Measurements from ENCODE around the gene SLC7A8.

SLC7A8 gene

GRCh38 chr14:23128969-23129758 is 54.3 kb downstream of the SLC7A8 start:
- H2BK15ac ChIP-seq (ENCODE audit: low read length): no peak overlapping the region
- H3K4me3 ChIP-seq (ENCODE audit: low read length in 2 of 2): no peak overlapping the region
- no peaks in the 10 kb centered on the region for H3K4me1 ChIP-seq (ENCODE audit: control insufficient read depth in 2 of 2, insufficient read depth in 1 of 2, low read depth in 1 of 2, low read length in 2 of 2)
- H3K36me3 ChIP-seq (replicated peaks in 1 of 2; ENCODE audit: control insufficient read depth in 2 of 2, insufficient read depth in 2 of 2, low read length in 2 of 2): peaks cover 0 to 10% of the 10 kb centered on the region in 2 donors
- H3K27me3 ChIP-seq (ENCODE audit: control insufficient read depth in 3 of 3, insufficient read depth in 3 of 3, low read depth in 1 of 3, low read length in 3 of 3): no peaks in the 10 kb centered on the region
- no peak overlapping the region for H2AK5ac ChIP-seq (ENCODE audit: low read depth, low read length)
- H4K91ac ChIP-seq (ENCODE audit: low read depth, low read length, poor library complexity): no peak overlapping the region
- WGBS, 2 donors (ENCODE audit: extremely low coverage in 2 of 2, insufficient read length in 2 of 2, insufficient replicate concordance in 1 of 2): no CpG with 5 or more reads among the region's 7 CpGs
- no peak overlapping the region for H2AFZ ChIP-seq (ENCODE audit: low read length)
- H3K18ac ChIP-seq (ENCODE audit: low read length): no peak overlapping the region
- H3K4ac ChIP-seq (ENCODE audit: low read length): no peak overlapping the region
- H3K9ac ChIP-seq (ENCODE audit: low read depth, low read length, poor library complexity): no peak overlapping the region
- no peak overlapping the region for H2BK120ac ChIP-seq (ENCODE audit: low read depth, low read length)
- no peak overlapping the region for H3K14ac ChIP-seq (ENCODE audit: low read length)
- H3K23ac ChIP-seq (ENCODE audit: low read depth, low read length, poor library complexity): no peak overlapping the region
- no peak overlapping the region for H3K4me2 ChIP-seq (ENCODE audit: insufficient read depth, low read length, poor library complexity, severe bottlenecking)
- no peak for DNase-seq (ENCODE audit: low spot score)
- no peak overlapping the region for H2BK5ac ChIP-seq (ENCODE audit: low read length)
- H3K27ac ChIP-seq (replicated peaks; ENCODE audit: low read length): no peak overlapping the region
- peaks cover 0 to 2% of the 10 kb centered on the region in 2 donors for H3K9me3 ChIP-seq (replicated peaks in 1 of 2; ENCODE audit: control insufficient read depth in 2 of 2, insufficient read depth in 1 of 2, low read depth in 1 of 2, low read length in 2 of 2)
- no peak overlapping the region for H4K8ac ChIP-seq (ENCODE audit: low read depth, low read length)
- no peaks in the 10 kb centered on the region for H3K79me1 ChIP-seq (ENCODE audit: low read depth, low read length)
- no peak overlapping the region for H2BK12ac ChIP-seq (ENCODE audit: low read length)

- no CpG with 5 or more reads among the region's 3 CpGs for WGBS, 2 donors (ENCODE audit: extremely low coverage in 2 of 2, insufficient read length in 2 of 2, insufficient replicate concordance in 1 of 2)
- Histone ChIP-seq H3K27ac (replicated peaks; ENCODE audit: low read length) (no peak overlapping the region), H3K36me3 (replicated peaks in 1 of 2; ENCODE audit: control insufficient read depth in 2 of 2, insufficient read depth in 2 of 2, low read length in 2 of 2) (peaks cover 0 to 10% of the 10 kb centered on the region in 2 donors), H2BK5ac (ENCODE audit: low read length) (no peak overlapping the region), H3K23ac (ENCODE audit: low read depth, low read length, poor library complexity) (peak overlapping the region; percentile 16), H2BK15ac (ENCODE audit: low read length) (no peak overlapping the region), H2AK5ac (ENCODE audit: low read depth, low read length) (no peak overlapping the region), H3K4me1 (ENCODE audit: control insufficient read depth in 2 of 2, insufficient read depth in 1 of 2, low read depth in 1 of 2, low read length in 2 of 2) (peaks cover 0 to 3% of the 10 kb centered on the region in 2 donors), H3K79me1 (ENCODE audit: low read depth, low read length) (no peaks in the 10 kb centered on the region), H2BK120ac (ENCODE audit: low read depth, low read length) (no peak overlapping the region), H4K91ac (ENCODE audit: low read depth, low read length, poor library complexity) (no peak overlapping the region), H2AFZ (ENCODE audit: low read length) (no peak overlapping the region), H3K9ac (ENCODE audit: low read depth, low read length, poor library complexity) (no peak overlapping the region), H2BK12ac (ENCODE audit: low read length) (no peak overlapping the region), H3K27me3 (ENCODE audit: control insufficient read depth in 3 of 3, insufficient read depth in 3 of 3, low read depth in 1 of 3, low read length in 3 of 3) (no peaks in the 10 kb centered on the region), H4K8ac (ENCODE audit: low read depth, low read length) (no peak overlapping the region), H3K4ac (ENCODE audit: low read length) (no peak overlapping the region), H3K18ac (ENCODE audit: low read length) (no peak overlapping the region), H3K14ac (ENCODE audit: low read length) (no peak overlapping the region), H3K9me3 (replicated peaks in 1 of 2; ENCODE audit: control insufficient read depth in 2 of 2, insufficient read depth in 1 of 2, low read depth in 1 of 2, low read length in 2 of 2) (peaks cover 0 to 2% of the 10 kb centered on the region in 2 donors), H3K4me3 (ENCODE audit: low read length in 2 of 2) (no peak overlapping the region), H3K4me2 (ENCODE audit: insufficient read depth, low read length, poor library complexity, severe bottlenecking) (no peak overlapping the region)
- no peak for DNase-seq (ENCODE audit: low spot score)
Measured at GRCh38 chr14:23127861-23128260, 55.6 kb downstream of the SLC7A8 start.

GRCh38 chr14:23126548-23127278 is 56.7 kb downstream of the SLC7A8 start:
- H3K4ac ChIP-seq (ENCODE audit: low read length): no peak overlapping the region
- peaks cover 0 to 3% of the 10 kb centered on the region in 2 donors for H3K4me1 ChIP-seq (ENCODE audit: control insufficient read depth in 2 of 2, insufficient read depth in 1 of 2, low read depth in 1 of 2, low read length in 2 of 2)
- H4K91ac ChIP-seq (ENCODE audit: low read depth, low read length, poor library complexity): no peak overlapping the region
- WGBS, 2 donors (ENCODE audit: extremely low coverage in 2 of 2, insufficient read length in 2 of 2, insufficient replicate concordance in 1 of 2): no CpG with 5 or more reads among the region's 8 CpGs
- H2BK12ac ChIP-seq (ENCODE audit: low read length): no peak overlapping the region
- no peak overlapping the region for H3K23ac ChIP-seq (ENCODE audit: low read depth, low read length, poor library complexity)
- H2AK5ac ChIP-seq (ENCODE audit: low read depth, low read length): no peak overlapping the region
- no peak overlapping the region for H3K18ac ChIP-seq (ENCODE audit: low read length)
- H3K4me3 ChIP-seq (ENCODE audit: low read length in 2 of 2): no peak overlapping the region
- H3K4me2 ChIP-seq (ENCODE audit: insufficient read depth, low read length, poor library complexity, severe bottlenecking): no peak overlapping the region
- no peaks in the 10 kb centered on the region for H3K27me3 ChIP-seq (ENCODE audit: control insufficient read depth in 3 of 3, insufficient read depth in 3 of 3, low read depth in 1 of 3, low read length in 3 of 3)
- peaks cover 0 to 10% of the 10 kb centered on the region in 2 donors for H3K36me3 ChIP-seq (replicated peaks in 1 of 2; ENCODE audit: control insufficient read depth in 2 of 2, insufficient read depth in 2 of 2, low read length in 2 of 2)
- H2BK15ac ChIP-seq (ENCODE audit: low read length): no peak overlapping the region
- H3K14ac ChIP-seq (ENCODE audit: low read length): no peak overlapping the region
- H2BK120ac ChIP-seq (ENCODE audit: low read depth, low read length): no peak overlapping the region
- no peak overlapping the region for H3K27ac ChIP-seq (replicated peaks; ENCODE audit: low read length)
- H3K79me1 ChIP-seq (ENCODE audit: low read depth, low read length): no peaks in the 10 kb centered on the region
- no peak overlapping the region for H3K9ac ChIP-seq (ENCODE audit: low read depth, low read length, poor library complexity)
- no peak for DNase-seq (ENCODE audit: low spot score)
- no peak overlapping the region for H2BK5ac ChIP-seq (ENCODE audit: low read length)
- peaks cover 0 to 2% of the 10 kb centered on the region in 2 donors for H3K9me3 ChIP-seq (replicated peaks in 1 of 2; ENCODE audit: control insufficient read depth in 2 of 2, insufficient read depth in 1 of 2, low read depth in 1 of 2, low read length in 2 of 2)
- H4K8ac ChIP-seq (ENCODE audit: low read depth, low read length): no peak overlapping the region
- H2AFZ ChIP-seq (ENCODE audit: low read length): no peak overlapping the region

- Histone ChIP-seq H2BK15ac (ENCODE audit: low read length) (no peak overlapping the region), H3K14ac (ENCODE audit: low read length) (no peak overlapping the region), H3K4me2 (ENCODE audit: insufficient read depth, low read length, poor library complexity, severe bottlenecking) (no peak overlapping the region), H2BK12ac (ENCODE audit: low read length) (no peak overlapping the region), H4K91ac (ENCODE audit: low read depth, low read length, poor library complexity) (no peak overlapping the region), H2AK5ac (ENCODE audit: low read depth, low read length) (no peak overlapping the region), H3K4me3 (ENCODE audit: low read length in 2 of 2) (no peak overlapping the region), H3K4me1 (ENCODE audit: control insufficient read depth in 2 of 2, insufficient read depth in 1 of 2, low read depth in 1 of 2, low read length in 2 of 2) (peaks cover 3 to 5% of the 10 kb centered on the region in 2 donors), H2BK120ac (ENCODE audit: low read depth, low read length) (no peak overlapping the region), H3K23ac (ENCODE audit: low read depth, low read length, poor library complexity) (no peak overlapping the region), H3K36me3 (replicated peaks in 1 of 2; ENCODE audit: control insufficient read depth in 2 of 2, insufficient read depth in 2 of 2, low read length in 2 of 2) (peaks cover 0 to 6% of the 10 kb centered on the region in 2 donors), H3K79me1 (ENCODE audit: low read depth, low read length) (no peaks in the 10 kb centered on the region), H4K8ac (ENCODE audit: low read depth, low read length) (no peak overlapping the region), H2BK5ac (ENCODE audit: low read length) (no peak overlapping the region), H2AFZ (ENCODE audit: low read length) (no peak overlapping the region), H3K18ac (ENCODE audit: low read length) (no peak overlapping the region), H3K4ac (ENCODE audit: low read length) (no peak overlapping the region), H3K27ac (replicated peaks; ENCODE audit: low read length) (no peak overlapping the region), H3K27me3 (ENCODE audit: control insufficient read depth in 3 of 3, insufficient read depth in 3 of 3, low read depth in 1 of 3, low read length in 3 of 3) (no peaks in the 10 kb centered on the region), H3K9ac (ENCODE audit: low read depth, low read length, poor library complexity) (no peak overlapping the region), H3K9me3 (replicated peaks in 1 of 2; ENCODE audit: control insufficient read depth in 2 of 2, insufficient read depth in 1 of 2, low read depth in 1 of 2, low read length in 2 of 2) (peaks cover 0 to 2% of the 10 kb centered on the region in 2 donors)
- no peak for DNase-seq (ENCODE audit: low spot score)
- WGBS, 2 donors (ENCODE audit: extremely low coverage in 2 of 2, insufficient read length in 2 of 2, insufficient replicate concordance in 1 of 2): no CpG with 5 or more reads among the region's 9 CpGs
Measured at GRCh38 chr14:23125933-23126524, 57.4 kb downstream of the SLC7A8 start.

All from neuronal stem cell (in vitro differentiated cells).